GM12874 (cell line): ENCODE measurements around the gene SDK1.

Experiments
- CTCF ChIP-seq: IDR thresholded peaks from 2 replicates; pipeline ENCODE4 v1.5.1; 2011; ENCODE audit warnings: low read depth, mild to moderate bottlenecking, control low read depth, low read length, moderate library complexity; ENCODE audit not compliant: insufficient read depth

SDK1 gene

GRCh38 chr7:4242706-4243105, 941.7 kb downstream of the SDK1 start:
- TF ChIP-seq CTCF, result no peak

- TF ChIP-seq CTCF, result no peak
These were observed 943.0 kb downstream of the SDK1 start for GRCh38 chr7:4244041-4244440.

- no peak for TF ChIP-seq CTCF
These were observed 943.6 kb downstream of the SDK1 start for GRCh38 chr7:4244635-4245034.

GRCh38 chr7:4245135-4245865, 944.2 kb downstream of the SDK1 start:
- no peak for TF ChIP-seq CTCF

- no peak for TF ChIP-seq CTCF
These were observed 944.9 kb downstream of the SDK1 start for GRCh38 chr7:4245866-4246470.

GRCh38 chr7:4246536-4246935, 945.5 kb downstream of the SDK1 start:
- no peak for TF ChIP-seq CTCF

GRCh38 chr7:4247106-4247876, 946.2 kb downstream of the SDK1 start:
- TF ChIP-seq CTCF, result no peak
